NB4 (cell line): ENCODE results near the gene DCLK1.

Experiments
- DNase-seq: peaks from one replicate; pipeline ENCODE4 v3.0.0; 2010; ENCODE audit warnings: low read depth
- H3K4me3 ChIP-seq: one replicate; pipeline ENCODE4 v1.5.1; 2011; ENCODE audit warnings: mild to moderate bottlenecking, low read depth, low read length, moderate library complexity
- MAX ChIP-seq: IDR thresholded peaks from 2 replicates; pipeline ENCODE4 v1.6.1; 2011; ENCODE audit warnings: low read depth, low read length
- MYC ChIP-seq: IDR thresholded peaks from 2 replicates; pipeline ENCODE4 v1.6.1; 2011; ENCODE audit warnings: low read depth, low read length
- POLR2A ChIP-seq: IDR thresholded peaks from 2 replicates; pipeline ENCODE4 v1.6.1; 2011; ENCODE audit warnings: mild to moderate bottlenecking; ENCODE audit not compliant: insufficient read length; ENCODE audit errors: extremely low read depth
- TF ChIP-seq, protein P1 (sequence below): IDR thresholded peaks from one replicate; pipeline ENCODE4 v1.5.1; 2012; ENCODE audit warnings: low read depth, low read length

The DCLK1 gene

DNA sequence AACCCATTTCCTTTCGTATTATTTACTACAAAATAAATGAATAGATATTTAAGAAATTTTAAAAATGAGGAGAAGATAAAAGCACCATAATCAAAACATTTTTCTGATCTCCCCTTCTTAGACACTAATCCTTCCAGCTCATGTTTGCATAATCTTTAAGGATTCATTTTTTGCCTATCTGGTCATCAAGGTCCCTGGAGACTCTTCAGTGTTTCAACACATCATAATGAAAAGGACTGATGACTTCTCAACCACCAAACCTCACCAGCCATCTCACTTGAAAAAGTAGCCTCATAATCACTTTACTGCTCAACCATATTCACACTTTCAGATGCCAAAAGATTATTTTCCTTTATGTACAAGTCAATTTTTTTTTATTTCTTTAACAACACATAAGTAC, 80.1 kb downstream of the DCLK1 start:
- DNase-seq: peak; percentile 54
- H3K4me3 ChIP-seq: no peak overlapping the region
- no peak for TF ChIP-seq MAX
- TF ChIP-seq, protein P1, sequence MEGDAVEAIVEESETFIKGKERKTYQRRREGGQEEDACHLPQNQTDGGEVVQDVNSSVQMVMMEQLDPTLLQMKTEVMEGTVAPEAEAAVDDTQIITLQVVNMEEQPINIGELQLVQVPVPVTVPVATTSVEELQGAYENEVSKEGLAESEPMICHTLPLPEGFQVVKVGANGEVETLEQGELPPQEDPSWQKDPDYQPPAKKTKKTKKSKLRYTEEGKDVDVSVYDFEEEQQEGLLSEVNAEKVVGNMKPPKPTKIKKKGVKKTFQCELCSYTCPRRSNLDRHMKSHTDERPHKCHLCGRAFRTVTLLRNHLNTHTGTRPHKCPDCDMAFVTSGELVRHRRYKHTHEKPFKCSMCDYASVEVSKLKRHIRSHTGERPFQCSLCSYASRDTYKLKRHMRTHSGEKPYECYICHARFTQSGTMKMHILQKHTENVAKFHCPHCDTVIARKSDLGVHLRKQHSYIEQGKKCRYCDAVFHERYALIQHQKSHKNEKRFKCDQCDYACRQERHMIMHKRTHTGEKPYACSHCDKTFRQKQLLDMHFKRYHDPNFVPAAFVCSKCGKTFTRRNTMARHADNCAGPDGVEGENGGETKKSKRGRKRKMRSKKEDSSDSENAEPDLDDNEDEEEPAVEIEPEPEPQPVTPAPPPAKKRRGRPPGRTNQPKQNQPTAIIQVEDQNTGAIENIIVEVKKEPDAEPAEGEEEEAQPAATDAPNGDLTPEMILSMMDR: no peak

GRCh38 chr13:36046672-36047071, 84.5 kb downstream of the DCLK1 start:
- DNase-seq: no peak
- TF ChIP-seq POLR2A (no peak), MAX (no peak), MYC (no peak)
- TF ChIP-seq, protein P1: no peak

GRCh38 chr13:36038785-36039555, 92.2 kb downstream of the DCLK1 start:
- TF ChIP-seq, protein P1: no peak
- no peak for TF ChIP-seq POLR2A
- TF ChIP-seq MYC: no peak
- TF ChIP-seq MAX: no peak
- no peak for DNase-seq
- H3K4me3 ChIP-seq: no peak overlapping the region

More at GRCh38 chr13:36046672-36047071, 84.5 kb downstream of the DCLK1 start:
- no peak overlapping the region for H3K4me3 ChIP-seq

- TF ChIP-seq POLR2A (no peak), MAX (no peak), MYC (no peak)
- TF ChIP-seq, protein P1: no peak
- H3K4me3 ChIP-seq: no peak overlapping the region
- DNase-seq: no peak
Measured at GRCh38 chr13:36033035-36033434, 98.1 kb downstream of the DCLK1 start.

- no peak for TF ChIP-seq MAX
- TF ChIP-seq POLR2A: no peak
- TF ChIP-seq, protein P1: no peak
- no peak for TF ChIP-seq MYC
- H3K4me3 ChIP-seq: no peak overlapping the region
- DNase-seq: no peak
Measured at GRCh38 chr13:36031490-36031889, 99.7 kb downstream of the DCLK1 start.
